HepG2 (cell line): Measurements from ENCODE around the gene DNAJC13. TPM values are rescaled to one million over a fixed set of nuclear protein-coding genes. Genes with fewer than 3 reads are reported as not detected.

Experiments
- ATAC-seq: fragments of 200-7000 bp; cut with Tn5 transposase; 3 replicates; pipeline ENCODE4 v1.9.1; 2020; ENCODE audit warnings: mild to moderate bottlenecking, moderate library complexity
- BruUV-seq: library from RNA; stranded (reverse); fragments of 400-500 nt; replicated peaks from 2 replicates; lab custom pipeline; 2021; lab: Mats Ljungman, UMichigan
- CTCF ChIA-PET: fragments of 300-600 bp; formaldehyde crosslinking; extraction: SDS; loops from one replicate; lab custom pipeline; 2021; ENCODE audit warnings: low total read pairs, inconsistent platforms, low intra/inter-chr PET ratio; lab: Yijun Ruan, JAX
- POLR2A ChIA-PET: fragments of 350-600 bp; sonication (Branson Sonifier 250); formaldehyde crosslinking; loops from one replicate; lab custom pipeline; 2020; ENCODE audit warnings: antibody characterized with exemption, inconsistent platforms; lab: Yijun Ruan, JAX
- DNase-seq: peaks from one replicate; pipeline ENCODE4 v3.0.0-alpha.2; 2015; ENCODE audit warnings: low spot score
- FAIRE-seq: peaks from 3 replicates; lab custom pipeline; 2011; peaks lifted over from hg19 to GRCh38; lab: Jason Lieb, UNC
- H2AFZ ChIP-seq: one replicate; pipeline ENCODE4 v1.6.1; 2011; ENCODE audit warnings: low read length, inconsistent platforms
- H3K27ac ChIP-seq: fragments of 300-600 bp; 3 replicates; pipeline ENCODE4 v1.8.0; 2011; ENCODE audit warnings: mixed run types, mild to moderate bottlenecking, mixed read lengths, low read length, inconsistent platforms; ENCODE audit not compliant: insufficient read depth; ENCODE audit errors: extremely low read length
- H3K27me3 ChIP-seq, 2 experiments: fragments of 200-600 bp in 1 of 2; 2 replicates in 1 of 2; 3 replicates in 1 of 2; pipeline versions ENCODE4 v1.6.0 to v1.8.0; 2011; ENCODE audit warnings: low read length in 2 of 2, mild to moderate bottlenecking in 2 of 2, moderate library complexity in 2 of 2, inconsistent platforms in 1 of 2; ENCODE audit not compliant: insufficient read depth in 2 of 2, control insufficient read depth in 1 of 2
- H3K36me3 ChIP-seq, 2 experiments: fragments of 200-600 bp in 1 of 2; replicated peaks in 1 of 2; 2 replicates in 1 of 2; 3 replicates in 1 of 2; pipeline versions ENCODE4 v1.5.1 to v1.8.0; 2011; ENCODE audit warnings: low read length in 2 of 2, inconsistent platforms in 1 of 2; ENCODE audit not compliant: insufficient read depth in 2 of 2, control insufficient read depth in 1 of 2
- H3K4me1 ChIP-seq: 2 replicates; pipeline ENCODE4 v1.5.1; 2012; ENCODE audit warnings: low read length, inconsistent platforms; ENCODE audit not compliant: insufficient read depth
- H3K4me2 ChIP-seq: 2 replicates; pipeline ENCODE4 v1.6.0; 2011; ENCODE audit warnings: low read depth, low read length, inconsistent platforms
- H3K4me3 ChIP-seq, 3 experiments: fragments of 200-600 bp in 1 of 3; sonication (generic), shearing (Covaris generic) in 1 of 3; replicated peaks in 1 of 3; 2 replicates each; pipeline ENCODE4 v1.5.1; 2011 to 2016; ENCODE audit warnings: low read length in 3 of 3, inconsistent platforms in 2 of 3, low read depth in 2 of 3, mild to moderate bottlenecking in 2 of 3, control low read depth in 1 of 3, mixed read lengths in 1 of 3; ENCODE audit not compliant: insufficient read depth in 1 of 3
- H3K79me2 ChIP-seq: one replicate; pipeline ENCODE4 v1.6.1; 2011; ENCODE audit warnings: low read length, inconsistent platforms; ENCODE audit not compliant: insufficient read depth
- H3K9ac ChIP-seq: 2 replicates; pipeline ENCODE4 v1.6.0; 2011; ENCODE audit warnings: mild to moderate bottlenecking, low read depth, low read length, inconsistent platforms; ENCODE audit not compliant: insufficient read depth
- H3K9me3 ChIP-seq: 2 replicates; pipeline ENCODE4 v1.5.1; 2012; ENCODE audit warnings: mild to moderate bottlenecking, low read length
- H4K20me1 ChIP-seq: 2 replicates; pipeline ENCODE4 v1.6.0; 2011; ENCODE audit warnings: inconsistent platforms, mild to moderate bottlenecking, low read length, moderate library complexity; ENCODE audit not compliant: insufficient read depth
- BCL3 ChIP-seq: sonication (generic); formaldehyde crosslinking; IDR thresholded peaks from 2 replicates; pipeline ENCODE4 v1.5.1; 2020; ENCODE audit warnings: mild to moderate bottlenecking, missing genetic modification reagents, moderate library complexity
- DMTF1 ChIP-seq: sonication (generic); formaldehyde crosslinking; IDR thresholded peaks from 2 replicates; pipeline ENCODE4 v1.4.0; 2020; ENCODE audit warnings: mild to moderate bottlenecking, missing genetic modification reagents
- EP300 ChIP-seq, 3 experiments: sonication (generic) in 1 of 3; formaldehyde crosslinking in 1 of 3; IDR thresholded peaks; 2 replicates each; pipeline versions ENCODE4 v1.5.1 to v1.6.1; 2011 to 2020; ENCODE audit warnings: low read depth in 2 of 3, low read length in 2 of 3, borderline replicate concordance in 1 of 3, improper control_type of control experiment in 1 of 3, mild to moderate bottlenecking in 1 of 3, missing genetic modification reagents in 1 of 3, moderate library complexity in 1 of 3
- HOXA7 ChIP-seq: sonication (generic); formaldehyde crosslinking; IDR thresholded peaks from 2 replicates; pipeline ENCODE4 v1.8.1; 2022; ENCODE audit warnings: mild to moderate bottlenecking, missing genetic modification reagents, moderate library complexity
- JARID2 ChIP-seq: sonication (generic); formaldehyde crosslinking; IDR thresholded peaks from 2 replicates; pipeline ENCODE4 v1.8.1; 2023; ENCODE audit warnings: missing genetic modification reagents, inconsistent platforms; ENCODE audit not compliant: insufficient replicate concordance
- KLF12 ChIP-seq: sonication (generic); formaldehyde crosslinking; IDR thresholded peaks from 2 replicates; pipeline ENCODE4 v1.4.0; 2020; ENCODE audit warnings: missing genetic modification reagents, borderline replicate concordance
- MTF1 ChIP-seq: sonication (generic); formaldehyde crosslinking; IDR thresholded peaks from 2 replicates; pipeline ENCODE4 v1.5.0; 2020; ENCODE audit warnings: missing genetic modification reagents
- MYNN ChIP-seq: sonication (generic); formaldehyde crosslinking; IDR thresholded peaks from 2 replicates; pipeline ENCODE4 v1.4.0; 2020; ENCODE audit warnings: mild to moderate bottlenecking, low read depth, missing genetic modification reagents
- NCOA2 ChIP-seq: sonication (generic); formaldehyde crosslinking; IDR thresholded peaks from 2 replicates; pipeline ENCODE4 v1.8.0; 2022; ENCODE audit warnings: inconsistent platforms
- PITX1 ChIP-seq: sonication (generic); formaldehyde crosslinking; IDR thresholded peaks from 2 replicates; pipeline ENCODE4 v1.5.1; 2020; ENCODE audit warnings: mild to moderate bottlenecking, missing genetic modification reagents
- REPIN1 ChIP-seq: sonication (generic); formaldehyde crosslinking; IDR thresholded peaks from 2 replicates; pipeline ENCODE4 v1.8.0; 2022; ENCODE audit warnings: missing genetic modification reagents, low read depth, mild to moderate bottlenecking, borderline replicate concordance
- ZNF10 ChIP-seq: sonication (generic); formaldehyde crosslinking; IDR thresholded peaks from 2 replicates; pipeline ENCODE4 v1.4.0; 2020; ENCODE audit warnings: mild to moderate bottlenecking, low read depth, missing genetic modification reagents, borderline replicate concordance
- ZNF235 ChIP-seq: sonication (generic); formaldehyde crosslinking; IDR thresholded peaks from 2 replicates; pipeline ENCODE4 v1.8.1; 2023; ENCODE audit warnings: mild to moderate bottlenecking, missing genetic modification reagents, borderline replicate concordance
- ZNF264 ChIP-seq: sonication (generic); formaldehyde crosslinking; IDR thresholded peaks from 2 replicates; pipeline ENCODE4 v1.4.0; 2020; ENCODE audit warnings: missing genetic modification reagents
- ZNF383 ChIP-seq: sonication (generic); formaldehyde crosslinking; IDR thresholded peaks from 2 replicates; pipeline ENCODE4 v1.4.0; 2020; ENCODE audit warnings: missing genetic modification reagents, mild to moderate bottlenecking, borderline replicate concordance
- ZNF496 ChIP-seq: sonication (generic); formaldehyde crosslinking; IDR thresholded peaks from 2 replicates; pipeline ENCODE4 v1.8.1; 2023; ENCODE audit warnings: mild to moderate bottlenecking, moderate library complexity, missing genetic modification reagents; ENCODE audit not compliant: insufficient replicate concordance
- ZNF550 ChIP-seq: sonication (generic); formaldehyde crosslinking; IDR thresholded peaks from 2 replicates; pipeline ENCODE4 v1.4.0; 2020; ENCODE audit warnings: mild to moderate bottlenecking, missing genetic modification reagents, borderline replicate concordance
- ZNF660 ChIP-seq: sonication (generic); formaldehyde crosslinking; IDR thresholded peaks from 2 replicates; pipeline ENCODE4 v1.5.1; 2020; ENCODE audit warnings: mild to moderate bottlenecking, low read depth, missing genetic modification reagents, borderline replicate concordance
- ZNF678 ChIP-seq: sonication (generic); formaldehyde crosslinking; IDR thresholded peaks from 2 replicates; pipeline ENCODE4 v1.4.0; 2020; ENCODE audit warnings: mild to moderate bottlenecking, missing genetic modification reagents
- ZNF891 ChIP-seq: sonication (generic); formaldehyde crosslinking; IDR thresholded peaks from 2 replicates; pipeline ENCODE4 v1.5.0; 2020; ENCODE audit warnings: mild to moderate bottlenecking, missing genetic modification reagents
- WGBS: methylation state at CpG from one replicate; pipeline ENCODE4 v1.1.6; 2017; ENCODE audit warnings: low lambda C conversion rate; 5-methylcytosine and 5-hydroxymethylcytosine counted together
- in situ Hi-C: cut with HindIII; loops from 2 replicates; pipeline ENCODE4 v1.10.0; 2017; ENCODE audit warnings: low pct_unique_long_range_greater_than_20kb; ENCODE audit not compliant: extremely low pct_ligation_motif_present
- intact Hi-C: fragments of 100-400 bp; cut with micrococcal nuclease; formaldehyde crosslinking; loops from one replicate; pipeline ENCODE4 v1.10.0; 2022; ENCODE audit not compliant: unreplicated experiment
- polyA plus RNA-seq, 8 experiments: library from polyadenylated mRNA; depleted of rRNA in 3 of 8; stranded (reverse) in 7 of 8; unstranded in 1 of 8; fragments of >200 nt; fragmentation: Illumina TruSeq in 4 of 8; extraction: Trizol in 4 of 8; gene quantifications; 2 replicates each; pipeline versions ENCODE4 v1.2.1 to v1.2.3, GENCODE V29; 2011 to 2016; ENCODE audit warnings: low read depth in 4 of 8, missing spikeins in 1 of 8, mixed read lengths in 1 of 8; ENCODE audit not compliant: insufficient read depth in 1 of 8
- total RNA-seq, 5 experiments: library from RNA; depleted of rRNA; stranded (reverse); fragments of >200 nt; fragmentation: Illumina TruSeq; extraction: Trizol; gene quantifications; 2 replicates each; pipeline ENCODE4 v1.2.3, GENCODE V29; 2016; ENCODE audit warnings: low read depth in 1 of 5

The DNAJC13 gene
- total and polyA plus RNA-seq, 2 of the 13 experiments (the other 11 are each of a cell fraction or from before 2014, with no cell fraction given): 9.1 to 26.2 TPM

- TF ChIP-seq EP300 (IDR thresholded peaks at IDR 0.05; ENCODE audit: low read depth in 2 of 2, low read length in 2 of 2): no peak
- TF ChIP-seq EP300 (CRISPR knock-in tag; IDR thresholded peaks at IDR 0.05; ENCODE audit: borderline replicate concordance): no peak
- TF ChIP-seq HOXA7 (CRISPR knock-in tag): no peak
- TF ChIP-seq ZNF678 (CRISPR knock-in tag): no peak
- TF ChIP-seq REPIN1 (CRISPR knock-in tag): no peak
- TF ChIP-seq DMTF1 (CRISPR knock-in tag): no peak
- no peak for TF ChIP-seq MTF1 (CRISPR knock-in tag)
- TF ChIP-seq KLF12 (CRISPR knock-in tag): no peak
- no peak for TF ChIP-seq ZNF10 (CRISPR knock-in tag)
- no peak for TF ChIP-seq ZNF550
Observed at GRCh38 chr3:132522353-132522752, 105.1 kb downstream of the DNAJC13 start (continued).

DNA sequence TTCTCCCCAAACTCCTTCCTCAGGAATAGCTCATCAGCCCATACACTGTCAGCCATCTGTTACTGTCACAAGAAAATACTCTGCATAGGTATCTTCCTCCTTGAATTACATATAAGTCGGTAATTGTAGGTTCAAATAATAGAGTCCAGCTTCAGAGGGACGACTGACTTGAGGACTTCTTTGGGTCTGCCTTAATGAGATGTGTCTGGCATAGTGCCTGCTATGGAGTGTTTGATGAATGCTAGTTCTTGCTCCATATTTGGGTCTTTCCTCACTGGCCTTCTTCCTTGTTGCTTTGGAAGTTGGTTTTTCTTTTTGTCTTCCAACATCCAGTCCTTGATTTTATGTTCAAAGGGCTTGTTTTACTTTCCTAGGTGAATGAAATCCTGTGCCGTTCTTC, 113.3 kb downstream of the DNAJC13 start:
- DNase-seq: no peak
- FAIRE-seq: no peak
- intact Hi-C loops: no loop called here
- no peak overlapping the region for H3K27ac ChIP-seq
- peaks cover 12 to 30% of the 10 kb centered on the region in 2 experiments for H3K36me3 ChIP-seq
- ChIA-PET POLR2A (no interaction called here), CTCF (no interaction called here)
- BruUV-seq: no TSS peak
- H3K9ac ChIP-seq: no peak overlapping the region
- H3K9me3 ChIP-seq: no peaks in the 10 kb centered on the region
- no peak overlapping the region for H3K4me3 ChIP-seq
- 94% methylated on average over 3 of the region's 3 CpGs for WGBS
- no peaks in the 10 kb centered on the region for H3K79me2 ChIP-seq
- H2AFZ ChIP-seq: no peak overlapping the region
- in situ Hi-C loops: loop anchor here (25.0 kb wide), 1 partner anchor 857 kb away; no protein-coding TSS in a partner anchor
- H3K4me1 ChIP-seq: no peaks in the 10 kb centered on the region
- H3K4me2 ChIP-seq: no peak overlapping the region
- no peaks in the 10 kb centered on the region for H4K20me1 ChIP-seq
- no peak for ATAC-seq
- H3K27me3 ChIP-seq: no peaks in the 10 kb centered on the region
- TF ChIP-seq ZNF235 (no peak), MYNN (CRISPR knock-in tag) (no peak), JARID2 (CRISPR knock-in tag) (no peak), ZNF264 (CRISPR knock-in tag) (no peak), NCOA2 (CRISPR knock-in tag) (no peak), BCL3 (CRISPR knock-in tag) (no peak), KLF12 (CRISPR knock-in tag) (no peak), ZNF660 (CRISPR knock-in tag) (no peak), PITX1 (CRISPR knock-in tag) (no peak), ZNF891 (CRISPR knock-in tag) (no peak), ZNF383 (no peak), ZNF496 (CRISPR knock-in tag) (no peak)
